Central memory CD8-positive, alpha-beta T cell (primary cell): ENCODE measurements around the gene PPM1A.

Experiments used
- ATAC-seq: fragments of 150-1000 bp; cut with Tn5 transposase; replicated peaks from 2 replicates; pipeline ENCODE4 v1.10.0; 2022; ENCODE audit warnings: mild to moderate bottlenecking, moderate FRiP score, moderate number of reproducible peaks; ENCODE audit not compliant: poor library complexity, severe bottlenecking; ENCODE audit errors: extremely low read depth
- DNase-seq, 2 donors: peaks; one replicate each; pipeline ENCODE4 v3.0.0; 2021; ENCODE audit warnings: low spot score in 2 of 2
- H3K27ac Mint-ChIP-seq: one replicate; pipeline ENCODE4 v1.8.0; 2022; ENCODE audit warnings: low read depth, mild to moderate bottlenecking, moderate library complexity, mixed read lengths
- H3K27me3 Mint-ChIP-seq: one replicate; pipeline ENCODE4 v1.8.0; 2022; ENCODE audit warnings: mixed read lengths
- H3K36me3 Mint-ChIP-seq: one replicate; pipeline ENCODE4 v1.8.0; 2022; ENCODE audit warnings: mild to moderate bottlenecking, moderate library complexity, mixed read lengths; ENCODE audit not compliant: insufficient read depth
- H3K4me1 Mint-ChIP-seq: one replicate; pipeline ENCODE4 v1.8.0; 2022; ENCODE audit warnings: mixed read lengths
- H3K4me3 Mint-ChIP-seq: one replicate; pipeline ENCODE4 v1.8.0; 2022; ENCODE audit warnings: mild to moderate bottlenecking, moderate library complexity, mixed read lengths
- H3K9me3 Mint-ChIP-seq: one replicate; pipeline ENCODE4 v1.8.0; 2022; ENCODE audit warnings: mixed read lengths

Gene PPM1A

GRCh38 chr14:60287452-60287851 is 38.4 kb downstream of the PPM1A start:
- H3K27me3 Mint-ChIP-seq: no peaks in the 10 kb centered on the region
- H3K4me1 Mint-ChIP-seq: peaks cover 8% of the 10 kb centered on the region
- DNase-seq: no peak
- H3K27ac Mint-ChIP-seq: no peak overlapping the region
- H3K36me3 Mint-ChIP-seq: peaks cover 39% of the 10 kb centered on the region
- H3K4me3 Mint-ChIP-seq: no peak overlapping the region
- H3K9me3 Mint-ChIP-seq: no peaks in the 10 kb centered on the region
- ATAC-seq: no peak

GRCh38 chr14:60288279-60288678 is 39.3 kb downstream of the PPM1A start:
- no peaks in the 10 kb centered on the region for H3K4me1 Mint-ChIP-seq
- no peak overlapping the region for H3K27ac Mint-ChIP-seq
- H3K4me3 Mint-ChIP-seq: no peak overlapping the region
- ATAC-seq (no peak), DNase-seq (no peak)
- no peaks in the 10 kb centered on the region for H3K9me3 Mint-ChIP-seq
- no peaks in the 10 kb centered on the region for H3K27me3 Mint-ChIP-seq
- H3K36me3 Mint-ChIP-seq: peaks cover 37% of the 10 kb centered on the region

- no peak overlapping the region for H3K27ac Mint-ChIP-seq
- H3K9me3 Mint-ChIP-seq: no peaks in the 10 kb centered on the region
- ATAC-seq: no peak
- no peak for DNase-seq
- peaks cover 17% of the 10 kb centered on the region for H3K36me3 Mint-ChIP-seq
- H3K27me3 Mint-ChIP-seq: no peaks in the 10 kb centered on the region
- H3K4me1 Mint-ChIP-seq: no peaks in the 10 kb centered on the region
- no peak overlapping the region for H3K4me3 Mint-ChIP-seq
These were observed 45.5 kb downstream of the PPM1A start for GRCh38 chr14:60294411-60295069.

- ATAC-seq (no peak), DNase-seq (no peak)
- H3K9me3 Mint-ChIP-seq: no peaks in the 10 kb centered on the region
- no peak overlapping the region for H3K27ac Mint-ChIP-seq
- H3K4me1 Mint-ChIP-seq: no peaks in the 10 kb centered on the region
- H3K36me3 Mint-ChIP-seq: peaks cover 1% of the 10 kb centered on the region
- no peak overlapping the region for H3K4me3 Mint-ChIP-seq
- H3K27me3 Mint-ChIP-seq: no peaks in the 10 kb centered on the region
These were observed 51.0 kb downstream of the PPM1A start for GRCh38 chr14:60300019-60300418.

GRCh38 chr14:60301685-60302084 is 52.7 kb downstream of the PPM1A start:
- Mint-ChIP-seq H3K9me3 (no peaks in the 10 kb centered on the region), H3K36me3 (peaks cover 1% of the 10 kb centered on the region), H3K27ac (no peak overlapping the region), H3K27me3 (no peaks in the 10 kb centered on the region), H3K4me1 (no peaks in the 10 kb centered on the region), H3K4me3 (no peak overlapping the region)
- no peak for ATAC-seq
- DNase-seq: no peak

- Mint-ChIP-seq H3K4me1 (no peaks in the 10 kb centered on the region), H3K27ac (no peak overlapping the region), H3K4me3 (no peak overlapping the region), H3K27me3 (no peaks in the 10 kb centered on the region), H3K36me3 (peaks cover 1% of the 10 kb centered on the region), H3K9me3 (no peaks in the 10 kb centered on the region)
- DNase-seq (no peak), ATAC-seq (no peak)
These were observed 53.6 kb downstream of the PPM1A start for GRCh38 chr14:60302663-60303062.

GRCh38 chr14:60303745-60304144 is 54.7 kb downstream of the PPM1A start:
- no peak overlapping the region for H3K27ac Mint-ChIP-seq
- no peaks in the 10 kb centered on the region for H3K4me1 Mint-ChIP-seq
- DNase-seq: no peak
- no peaks in the 10 kb centered on the region for H3K27me3 Mint-ChIP-seq
- ATAC-seq: no peak
- H3K9me3 Mint-ChIP-seq: no peaks in the 10 kb centered on the region
- H3K36me3 Mint-ChIP-seq: peaks cover 1% of the 10 kb centered on the region
- H3K4me3 Mint-ChIP-seq: no peak overlapping the region

GRCh38 chr14:60304509-60304908 is 55.5 kb downstream of the PPM1A start:
- Mint-ChIP-seq H3K27ac (no peak overlapping the region), H3K27me3 (no peaks in the 10 kb centered on the region), H3K4me3 (no peak overlapping the region), H3K4me1 (no peaks in the 10 kb centered on the region), H3K36me3 (peaks cover 1% of the 10 kb centered on the region), H3K9me3 (no peaks in the 10 kb centered on the region)
- DNase-seq: no peak
- ATAC-seq: no peak

GRCh38 chr14:60309867-60310552 is 61.0 kb downstream of the PPM1A start:
- Mint-ChIP-seq H3K27me3 (peaks cover 23% of the 10 kb centered on the region), H3K9me3 (no peaks in the 10 kb centered on the region), H3K27ac (no peak overlapping the region), H3K36me3 (no peaks in the 10 kb centered on the region), H3K4me3 (no peak overlapping the region), H3K4me1 (no peaks in the 10 kb centered on the region)
- ATAC-seq (no peak), DNase-seq (no peak)

- ATAC-seq: no peak
- H3K27ac Mint-ChIP-seq: no peak overlapping the region
These were observed 62.4 kb downstream of the PPM1A start for GRCh38 chr14:60311417-60311816.

GRCh38 chr14:60313093-60313492 is 64.1 kb downstream of the PPM1A start:
- ATAC-seq (no peak), DNase-seq (no peak)
- Mint-ChIP-seq H3K36me3 (no peaks in the 10 kb centered on the region), H3K27ac (no peak overlapping the region), H3K27me3 (peaks cover 40% of the 10 kb centered on the region), H3K4me1 (no peaks in the 10 kb centered on the region), H3K4me3 (no peak overlapping the region), H3K9me3 (no peaks in the 10 kb centered on the region)

More at GRCh38 chr14:60311417-60311816, 62.4 kb downstream of the PPM1A start:
- Mint-ChIP-seq H3K27me3 (peaks cover 28% of the 10 kb centered on the region), H3K4me3 (no peak overlapping the region), H3K36me3 (no peaks in the 10 kb centered on the region), H3K4me1 (no peaks in the 10 kb centered on the region), H3K9me3 (no peaks in the 10 kb centered on the region)
- DNase-seq: no peak

GRCh38 chr14:60315196-60315990 is 66.4 kb downstream of the PPM1A start:
- H3K27ac Mint-ChIP-seq: no peak overlapping the region
- DNase-seq (no peak), ATAC-seq (no peak)
- no peaks in the 10 kb centered on the region for H3K9me3 Mint-ChIP-seq
- H3K4me1 Mint-ChIP-seq: no peaks in the 10 kb centered on the region
- no peak overlapping the region for H3K4me3 Mint-ChIP-seq
- H3K27me3 Mint-ChIP-seq: peaks cover 41% of the 10 kb centered on the region
- no peaks in the 10 kb centered on the region for H3K36me3 Mint-ChIP-seq

GRCh38 chr14:60317609-60318008 is 68.6 kb downstream of the PPM1A start:
- DNase-seq: no peak
- Mint-ChIP-seq H3K27ac (no peak overlapping the region), H3K4me3 (no peak overlapping the region), H3K9me3 (no peaks in the 10 kb centered on the region), H3K4me1 (no peaks in the 10 kb centered on the region), H3K27me3 (peaks cover 31% of the 10 kb centered on the region), H3K36me3 (no peaks in the 10 kb centered on the region)
- no peak for ATAC-seq
